H9 (cell line): ENCODE measurements around the gene FBXO22. TPM values are rescaled to one million over a fixed set of nuclear protein-coding genes. Genes with fewer than 3 reads are reported as not detected.

ENCODE experiments used
- DNase-seq: peaks from one replicate; pipeline ENCODE4 v3.0.0-alpha.2; 2017
- H2AFZ ChIP-seq: one replicate; pipeline ENCODE4 v1.6.1; 2013; ENCODE audit warnings: mild to moderate bottlenecking, low read length, control low read depth, moderate library complexity
- H2AK5ac ChIP-seq: 2 replicates; pipeline ENCODE4 v1.6.1; 2013; ENCODE audit warnings: low read length, control low read depth, mixed read lengths; ENCODE audit not compliant: insufficient read length
- H2BK120ac ChIP-seq: one replicate; pipeline ENCODE4 v1.6.1; 2013; ENCODE audit warnings: low read depth, mild to moderate bottlenecking, low read length, control low read depth, inconsistent platforms; ENCODE audit not compliant: poor library complexity, severe bottlenecking
- H2BK12ac ChIP-seq: 2 replicates; pipeline ENCODE4 v1.6.1; 2013; ENCODE audit warnings: low read length, control low read depth, mixed read lengths, low read depth; ENCODE audit not compliant: insufficient read length
- H2BK15ac ChIP-seq: 2 replicates; pipeline ENCODE4 v1.6.1; 2013; ENCODE audit warnings: low read depth, low read length, control low read depth
- H2BK20ac ChIP-seq: one replicate; pipeline ENCODE4 v1.6.1; 2013; ENCODE audit warnings: low read depth, mild to moderate bottlenecking, low read length, control low read depth, inconsistent platforms; ENCODE audit not compliant: poor library complexity, severe bottlenecking
- H2BK5ac ChIP-seq: 2 replicates; pipeline ENCODE4 v1.6.1; 2013; ENCODE audit warnings: low read length, control low read depth, mixed read lengths; ENCODE audit not compliant: insufficient read length
- H3K14ac ChIP-seq: 2 replicates; pipeline ENCODE4 v1.6.1; 2013; ENCODE audit warnings: low read length, control low read depth; ENCODE audit not compliant: insufficient read depth
- H3K18ac ChIP-seq: 2 replicates; pipeline ENCODE4 v1.6.1; 2013; ENCODE audit warnings: low read depth, mild to moderate bottlenecking, mixed read lengths, low read length, control low read depth; ENCODE audit not compliant: insufficient read length
- H3K23ac ChIP-seq: 2 replicates; pipeline ENCODE4 v1.6.1; 2013; ENCODE audit warnings: low read length, control low read depth, mixed read lengths, low read depth; ENCODE audit not compliant: insufficient read length
- H3K23me2 ChIP-seq: 2 replicates; pipeline ENCODE4 v1.6.1; 2013; ENCODE audit warnings: low read depth, mild to moderate bottlenecking, mixed read lengths, low read length, control low read depth; ENCODE audit not compliant: insufficient read length, poor library complexity, severe bottlenecking
- H3K27ac ChIP-seq: 2 replicates; pipeline ENCODE4 v1.5.1; 2013; ENCODE audit warnings: low read length, control low read depth, mixed read lengths, low read depth; ENCODE audit not compliant: insufficient read length
- H3K27me3 ChIP-seq: 2 replicates; pipeline ENCODE4 v1.6.1; 2013; ENCODE audit warnings: low read length, control low read depth, inconsistent platforms; ENCODE audit not compliant: insufficient read depth
- H3K4ac ChIP-seq: 2 replicates; pipeline ENCODE4 v1.6.1; 2013; ENCODE audit warnings: low read depth, mild to moderate bottlenecking, control low read depth, inconsistent platforms, low read length, moderate library complexity
- H3K4me1 ChIP-seq: 2 replicates; pipeline ENCODE4 v1.6.1; 2013; ENCODE audit warnings: low read length, control low read depth, inconsistent platforms; ENCODE audit not compliant: insufficient read depth
- H3K4me2 ChIP-seq: 2 replicates; pipeline ENCODE4 v1.6.1; 2013; ENCODE audit warnings: low read length, control low read depth, mixed read lengths; ENCODE audit not compliant: insufficient read length, insufficient read depth
- H3K56ac ChIP-seq: 2 replicates; pipeline ENCODE4 v1.6.1; 2013; ENCODE audit warnings: low read depth, mild to moderate bottlenecking, mixed read lengths, low read length, control low read depth; ENCODE audit not compliant: insufficient read length
- H3K79me1 ChIP-seq: 2 replicates; pipeline ENCODE4 v1.6.1; 2013; ENCODE audit warnings: low read depth, mild to moderate bottlenecking, moderate library complexity, low read length, control low read depth, inconsistent platforms; ENCODE audit not compliant: insufficient read depth, poor library complexity, severe bottlenecking
- H3K79me2 ChIP-seq: 2 replicates; pipeline ENCODE4 v1.6.1; 2013; ENCODE audit warnings: low read length, control low read depth, inconsistent platforms; ENCODE audit not compliant: insufficient read depth
- H3K9ac ChIP-seq: 2 replicates; pipeline ENCODE4 v1.6.1; 2013; ENCODE audit warnings: low read length, control low read depth, mixed read lengths; ENCODE audit not compliant: insufficient read length; ENCODE audit errors: extremely low read depth
- H3K9me3 ChIP-seq: one replicate; pipeline ENCODE4 v1.6.1; 2013; ENCODE audit warnings: low read depth, low read length, inconsistent platforms; ENCODE audit not compliant: control insufficient read depth
- H3T11ph ChIP-seq: one replicate; pipeline ENCODE4 v1.6.1; 2013; ENCODE audit warnings: mild to moderate bottlenecking, low read length, control low read depth, inconsistent platforms
- H4K20me1 ChIP-seq: one replicate; pipeline ENCODE4 v1.6.1; 2013; ENCODE audit not compliant: control insufficient read depth, insufficient read length, insufficient read depth
- H4K5ac ChIP-seq: 2 replicates; pipeline ENCODE4 v1.6.1; 2013; ENCODE audit warnings: low read depth, mild to moderate bottlenecking, mixed read lengths, low read length, control low read depth; ENCODE audit not compliant: insufficient read length
- H4K8ac ChIP-seq: replicated peaks from 2 replicates; pipeline ENCODE4 v1.6.1; 2013; ENCODE audit warnings: low read length, control low read depth, mixed read lengths, low read depth; ENCODE audit not compliant: insufficient read length
- H4K91ac ChIP-seq: 2 replicates; pipeline ENCODE4 v1.6.1; 2013; ENCODE audit warnings: low read depth, mild to moderate bottlenecking, moderate library complexity, mixed read lengths, low read length, control low read depth; ENCODE audit not compliant: insufficient read length
- H3K27ac Mint-ChIP-seq, 3 experiments: 2 replicates in 2 of 3; 3 replicates in 1 of 3; pipeline ENCODE4 v1.8.0; 2020 to 2021; ENCODE audit warnings: mixed read lengths in 3 of 3, mild to moderate bottlenecking in 1 of 3, moderate library complexity in 1 of 3
- H3K27me3 Mint-ChIP-seq: 2 replicates; pipeline ENCODE4 v1.8.0; 2021; ENCODE audit warnings: low read depth, mild to moderate bottlenecking, moderate library complexity, mixed read lengths
- H3K36me3 Mint-ChIP-seq, 3 experiments: 2 replicates in 2 of 3; 3 replicates in 1 of 3; pipeline ENCODE4 v1.8.0; 2020 to 2021; ENCODE audit warnings: low read depth in 3 of 3, mixed read lengths in 3 of 3; ENCODE audit not compliant: insufficient read depth in 1 of 3
- H3K4me1 Mint-ChIP-seq, 2 experiments: 2 replicates each; pipeline ENCODE4 v1.8.0; 2020; ENCODE audit warnings: mixed read lengths in 2 of 2
- H3K4me3 Mint-ChIP-seq, 2 experiments: 2 replicates in 1 of 2; 3 replicates in 1 of 2; pipeline ENCODE4 v1.8.0; 2020 to 2021; ENCODE audit warnings: mild to moderate bottlenecking in 2 of 2, mixed read lengths in 2 of 2, moderate library complexity in 1 of 2
- H3K9me3 Mint-ChIP-seq, 2 experiments: 2 replicates in 1 of 2; 3 replicates in 1 of 2; pipeline ENCODE4 v1.8.0; 2020; ENCODE audit warnings: mild to moderate bottlenecking in 2 of 2, mixed read lengths in 2 of 2, moderate library complexity in 1 of 2
- WGBS: extraction: QIAGEN DNeasy Blood & Tissue Kit; methylation state at CpG from one replicate; pipeline ENCODE4 v1.1.7; 2013; ENCODE audit warnings: missing lambda C conversion rate, low lambda C conversion rate, mixed read lengths; ENCODE audit not compliant: insufficient read length; ENCODE audit errors: extremely low coverage; 5-methylcytosine and 5-hydroxymethylcytosine counted together
- total RNA-seq: library from RNA; stranded (reverse); gene quantifications from 2 replicates; pipeline ENCODE4 v1.2.1, GENCODE V29; 2021
- TF ChIP-seq, protein P1 (sequence below): fragments of 200-600 bp; sonication (generic); conservative IDR thresholded peaks from 3 replicates; pipeline ENCODE4 v1.8.0; 2021; ENCODE audit warnings: antibody characterized with exemption, mild to moderate bottlenecking

Gene FBXO22
- total RNA-seq, 1 experiment from 2014 or later, result 59.9 TPM

DNA sequence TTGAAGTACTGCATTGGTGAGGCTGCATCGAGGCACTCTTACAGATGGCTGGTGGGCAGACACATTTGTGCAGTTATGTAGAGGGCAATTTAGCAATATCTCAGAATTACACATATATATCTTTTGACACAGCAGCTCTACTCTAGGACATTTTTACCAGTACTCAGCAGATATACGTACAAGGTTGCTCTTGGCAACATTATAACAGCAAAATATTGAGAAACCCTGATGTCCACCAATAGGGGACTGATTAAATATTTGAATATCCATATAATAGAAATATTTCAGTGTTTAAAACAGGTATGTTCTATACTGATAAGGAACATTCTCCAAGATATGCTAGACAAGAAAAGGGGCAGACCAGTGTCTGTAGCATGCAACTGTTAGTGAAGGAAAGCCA is 7.9 kb upstream of the FBXO22 start:
- Histone ChIP-seq H2BK15ac (no peak overlapping the region), H3K27ac (no peak overlapping the region), H2BK120ac (no peak overlapping the region), H2BK20ac (no peak overlapping the region), H3K23me2 (no peaks in the 10 kb centered on the region), H4K91ac (no peak overlapping the region), H4K8ac (no peak overlapping the region), H4K20me1 (no peaks in the 10 kb centered on the region), H3K4ac (no peak overlapping the region), H3K56ac (no peak overlapping the region), H3K14ac (no peak overlapping the region), H3K18ac (no peak overlapping the region), H3K27me3 (no peaks in the 10 kb centered on the region), H2BK5ac (no peak overlapping the region), H2AK5ac (no peak overlapping the region), H3K9ac (no peak overlapping the region), H3K4me2 (no peak overlapping the region), H2BK12ac (no peak overlapping the region), H3K9me3 (no peaks in the 10 kb centered on the region), H2AFZ (no peak overlapping the region), H3K4me1 (no peaks in the 10 kb centered on the region), H4K5ac (no peak overlapping the region), H3T11ph (no peak overlapping the region), H3K79me1 (peaks cover 2% of the 10 kb centered on the region), H3K23ac (no peak overlapping the region), H3K79me2 (no peaks in the 10 kb centered on the region)
- no peaks in the 10 kb centered on the region for H3K9me3 Mint-ChIP-seq
- TF ChIP-seq, protein P1, sequence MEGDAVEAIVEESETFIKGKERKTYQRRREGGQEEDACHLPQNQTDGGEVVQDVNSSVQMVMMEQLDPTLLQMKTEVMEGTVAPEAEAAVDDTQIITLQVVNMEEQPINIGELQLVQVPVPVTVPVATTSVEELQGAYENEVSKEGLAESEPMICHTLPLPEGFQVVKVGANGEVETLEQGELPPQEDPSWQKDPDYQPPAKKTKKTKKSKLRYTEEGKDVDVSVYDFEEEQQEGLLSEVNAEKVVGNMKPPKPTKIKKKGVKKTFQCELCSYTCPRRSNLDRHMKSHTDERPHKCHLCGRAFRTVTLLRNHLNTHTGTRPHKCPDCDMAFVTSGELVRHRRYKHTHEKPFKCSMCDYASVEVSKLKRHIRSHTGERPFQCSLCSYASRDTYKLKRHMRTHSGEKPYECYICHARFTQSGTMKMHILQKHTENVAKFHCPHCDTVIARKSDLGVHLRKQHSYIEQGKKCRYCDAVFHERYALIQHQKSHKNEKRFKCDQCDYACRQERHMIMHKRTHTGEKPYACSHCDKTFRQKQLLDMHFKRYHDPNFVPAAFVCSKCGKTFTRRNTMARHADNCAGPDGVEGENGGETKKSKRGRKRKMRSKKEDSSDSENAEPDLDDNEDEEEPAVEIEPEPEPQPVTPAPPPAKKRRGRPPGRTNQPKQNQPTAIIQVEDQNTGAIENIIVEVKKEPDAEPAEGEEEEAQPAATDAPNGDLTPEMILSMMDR, result no peak
- H3K4me3 Mint-ChIP-seq, result no peak overlapping the region
- DNase-seq, result no peak
- no peak overlapping the region for H3K27ac Mint-ChIP-seq
- no peaks in the 10 kb centered on the region for H3K4me1 Mint-ChIP-seq
- no peaks in the 10 kb centered on the region for H3K27me3 Mint-ChIP-seq
- peaks cover 9 to 47% (median 28%) of the 10 kb centered on the region in 3 experiments; a peak in 6 of 7 replicates for H3K36me3 Mint-ChIP-seq
- no CpG with 5 or more reads among the region's 2 CpGs for WGBS
